Esophagus muscularis mucosa (tissue), 4 donors: ENCODE data around the gene ADNP. TPM values are rescaled to one million over a fixed set of nuclear protein-coding genes. Genes with fewer than 3 reads are reported as not detected.

Experiments
- DNase-seq: peaks from one replicate; pipeline ENCODE4 v3.0.0-alpha.2; 2017; ENCODE audit errors: extremely low spot score
- H3K27ac ChIP-seq, 4 donors: fragments of 200-600 bp; sonication (generic); replicated peaks in 1 of 4; 1 replicate in 3 of 4; 2 replicates in 1 of 4; pipeline ENCODE4 v1.5.1; 2016 to 2019; ENCODE audit warnings: mild to moderate bottlenecking in 1 of 4
- H3K27me3 ChIP-seq, 4 donors: fragments of 200-600 bp; sonication (generic); one replicate each; pipeline versions ENCODE4 v1.5.1 to v1.6.0; 2016 to 2019
- H3K36me3 ChIP-seq, 4 donors: fragments of 200-600 bp; sonication (generic); one replicate each; pipeline ENCODE4 v1.5.1; 2016 to 2019
- H3K4me1 ChIP-seq, 4 donors: fragments of 200-600 bp; sonication (generic); one replicate each; pipeline ENCODE4 v1.5.1; 2016 to 2019
- H3K4me3 ChIP-seq, 4 donors: fragments of 200-600 bp; sonication (generic); 1 replicate in 2 of 4; 2 replicates in 2 of 4; pipeline ENCODE4 v1.5.1; 2016 to 2019; ENCODE audit warnings: mild to moderate bottlenecking in 4 of 4, moderate library complexity in 1 of 4
- H3K9me3 ChIP-seq, 4 donors: fragments of 200-600 bp; sonication (generic); 1 replicate in 3 of 4; 2 replicates in 1 of 4; pipeline ENCODE4 v1.5.1; 2016 to 2019
- CTCF ChIP-seq, 3 experiments: fragments of 200-600 bp in 2 of 3; fragments of 450-650 bp in 1 of 3; sonication (generic) in 2 of 3; IDR thresholded peaks; one replicate each; pipeline ENCODE4 v1.5.1; 2017 to 2019; ENCODE audit warnings: antibody characterized with exemption in 3 of 3, mild to moderate bottlenecking in 2 of 3, moderate library complexity in 1 of 3
- EP300 ChIP-seq: sonication (generic); formaldehyde crosslinking; IDR thresholded peaks from one replicate; pipeline ENCODE4 v1.6.1; 2017; ENCODE audit warnings: antibody characterized with exemption
- POLR2A ChIP-seq: fragments of 450-650 bp; IDR thresholded peaks from one replicate; pipeline ENCODE4 v1.6.1; 2017; ENCODE audit warnings: antibody characterized with exemption, moderate library complexity, mild to moderate bottlenecking, low read depth
- POLR2AphosphoS5 ChIP-seq, 2 donors: sonication (generic); formaldehyde crosslinking; IDR thresholded peaks; one replicate each; pipeline ENCODE4 v1.6.1; 2017; ENCODE audit warnings: antibody characterized with exemption in 2 of 2
- WGBS: methylation state at CpG from one replicate; pipeline ENCODE4 v1.1.5; 2018; 5-methylcytosine and 5-hydroxymethylcytosine counted together
- intact Hi-C: fragments of 100-400 bp; cut with DNase I; formaldehyde crosslinking; loops from one replicate; pipeline ENCODE4 v1.15.1; 2023
- total RNA-seq, 4 donors: library from RNA; depleted of rRNA; stranded (reverse); fragments of >200 nt; gene quantifications; one replicate each; pipeline versions ENCODE4 v1.1.0 to v1.2.1, GENCODE V29; 2016

The ADNP gene
- total RNA-seq, 4 donors from 2014 or later = 39.1 to 59.8 (median 48.2) TPM

GRCh38 chr20:50879649-50880550 is 51.3 kb downstream of the ADNP start:
- H3K9me3 ChIP-seq = no peaks in the 10 kb centered on the region
- 91% methylated on average over 14 of the region's 20 CpGs for WGBS
- intact Hi-C loops = no loop called here
- H3K27me3 ChIP-seq = no peaks in the 10 kb centered on the region
- no peak for TF ChIP-seq POLR2A
- no peak for TF ChIP-seq POLR2AphosphoS5 (IDR thresholded peaks at IDR 0.05)
- no peak for TF ChIP-seq CTCF (IDR thresholded peaks at IDR 0.05)
- TF ChIP-seq EP300 = no peak
- no peaks in the 10 kb centered on the region for H3K4me1 ChIP-seq
- no peak overlapping the region for H3K27ac ChIP-seq
- H3K4me3 ChIP-seq = no peak overlapping the region
- DNase-seq = no peak
- peaks cover 0 to 21% (median 6%) of the 10 kb centered on the region in 4 donors for H3K36me3 ChIP-seq

- no peaks in the 10 kb centered on the region for H3K27me3 ChIP-seq
- intact Hi-C loops = no loop called here
- WGBS = 68% methylated on average over 6 of the region's 6 CpGs
Observed at GRCh38 chr20:50877232-50877743, 53.9 kb downstream of the ADNP start.

GRCh38 chr20:50876816-50877215 is 54.4 kb downstream of the ADNP start:
- H3K4me3 ChIP-seq = no peak overlapping the region
- no peaks in the 10 kb centered on the region for H3K4me1 ChIP-seq
- no peak for DNase-seq
- no peak overlapping the region for H3K27ac ChIP-seq
- 92% methylated on average over 7 of the region's 7 CpGs for WGBS
- TF ChIP-seq CTCF (IDR thresholded peaks at IDR 0.05) (no peak), EP300 (no peak), POLR2AphosphoS5 (IDR thresholded peaks at IDR 0.05) (no peak), POLR2A (no peak)
- no peaks in the 10 kb centered on the region for H3K27me3 ChIP-seq
- intact Hi-C loops = no loop called here
- no peaks in the 10 kb centered on the region for H3K9me3 ChIP-seq
- peaks cover 0 to 21% (median 6%) of the 10 kb centered on the region in 4 donors for H3K36me3 ChIP-seq

More at GRCh38 chr20:50877232-50877743, 53.9 kb downstream of the ADNP start:
- no peak for TF ChIP-seq EP300
- TF ChIP-seq CTCF (IDR thresholded peaks at IDR 0.05) = no peak
- TF ChIP-seq POLR2A = no peak
- no peak for TF ChIP-seq POLR2AphosphoS5 (IDR thresholded peaks at IDR 0.05)
- H3K36me3 ChIP-seq = peaks cover 0 to 21% (median 6%) of the 10 kb centered on the region in 4 donors
- no peak overlapping the region for H3K27ac ChIP-seq
- H3K9me3 ChIP-seq = no peaks in the 10 kb centered on the region
- no peaks in the 10 kb centered on the region for H3K4me1 ChIP-seq
- no peak overlapping the region for H3K4me3 ChIP-seq
- DNase-seq = no peak

- no peaks in the 10 kb centered on the region for H3K27me3 ChIP-seq
- no peaks in the 10 kb centered on the region for H3K4me1 ChIP-seq
- WGBS = 98% methylated on average over 18 of the region's 19 CpGs
- H3K4me3 ChIP-seq = no peak overlapping the region
- no peak overlapping the region for H3K27ac ChIP-seq
- no peaks in the 10 kb centered on the region for H3K9me3 ChIP-seq
- H3K36me3 ChIP-seq = peaks cover 0 to 21% (median 6%) of the 10 kb centered on the region in 4 donors
- intact Hi-C loops = no loop called here
- DNase-seq = no peak
- no peak for TF ChIP-seq POLR2A
Observed at GRCh38 chr20:50876063-50876685, 55.1 kb downstream of the ADNP start.
